T1000 (cell line): ENCODE data around the gene ATXN1.

Source experiments
- DNase-seq: peaks from one replicate; lab custom pipeline; 2025; ENCODE audit warnings: mixed read lengths; lab: John Stamatoyannopoulos, UW

The ATXN1 gene

GRCh38 chr6:16252686-16253299 is 508.5 kb downstream of the ATXN1 start:
- DNase-seq, result no peak

- DNase-seq, result no peak
These were observed 509.6 kb downstream of the ATXN1 start for GRCh38 chr6:16251706-16252105.

- no peak for DNase-seq
These were observed 511.3 kb downstream of the ATXN1 start for GRCh38 chr6:16249971-16250370.
